Neural progenitor cell (in vitro differentiated cells): Measurements from ENCODE around the gene LCE3A. TPM values are rescaled to one million over a fixed set of nuclear protein-coding genes. Genes with fewer than 3 reads are reported as not detected.

Experiments used
- DNase-seq: peaks from one replicate; pipeline ENCODE4 v3.0.0-alpha.2; 2016; ENCODE audit warnings: low spot score
- H2AFZ ChIP-seq: fragments of 200-600 bp; sonication (generic); replicated peaks from 2 replicates; pipeline ENCODE4 v1.6.1; 2016; ENCODE audit warnings: antibody characterized with exemption
- H3F3A ChIP-seq: fragments of 200-600 bp; sonication (generic); 2 replicates; pipeline ENCODE4 v1.6.1; 2016; ENCODE audit warnings: antibody characterized with exemption, low read depth
- H3K27ac ChIP-seq: fragments of 200-600 bp; sonication (generic); 2 replicates; pipeline ENCODE4 v1.5.1; 2016; ENCODE audit warnings: mild to moderate bottlenecking
- H3K27me3 ChIP-seq: fragments of 200-600 bp; sonication (generic); 2 replicates; pipeline ENCODE4 v1.6.1; 2016; ENCODE audit warnings: mild to moderate bottlenecking, moderate library complexity
- H3K36me3 ChIP-seq: fragments of 200-600 bp; sonication (generic); 2 replicates; pipeline ENCODE4 v1.5.1; 2016
- H3K4me1 ChIP-seq: fragments of 200-600 bp; sonication (generic); 2 replicates; pipeline ENCODE4 v1.6.1; 2016; ENCODE audit warnings: mixed run types
- H3K4me2 ChIP-seq: fragments of 200-600 bp; sonication (generic); 2 replicates; pipeline ENCODE4 v1.6.1; 2016
- H3K4me3 ChIP-seq: fragments of 200-600 bp; sonication (generic); 2 replicates; pipeline ENCODE4 v1.5.1; 2016
- H3K79me2 ChIP-seq: fragments of 200-600 bp; sonication (generic); 2 replicates; pipeline ENCODE4 v1.6.1; 2016; ENCODE audit warnings: low read depth
- H3K9ac ChIP-seq: fragments of 200-600 bp; sonication (generic); 2 replicates; pipeline ENCODE4 v1.6.1; 2016
- H3K9me3 ChIP-seq: fragments of 200-600 bp; sonication (generic); 2 replicates; pipeline ENCODE4 v1.5.1; 2016; ENCODE audit warnings: low read depth
- H4K20me1 ChIP-seq: fragments of 200-600 bp; sonication (generic); 2 replicates; pipeline ENCODE4 v1.6.1; 2016; ENCODE audit warnings: low read depth
- H3K27ac Mint-ChIP-seq: 3 replicates; pipeline ENCODE4 v1.8.0; 2021; ENCODE audit warnings: mixed read lengths
- H3K27me3 Mint-ChIP-seq: 2 replicates; pipeline ENCODE4 v1.8.0; 2022; ENCODE audit warnings: low read depth, mild to moderate bottlenecking, inconsistent platforms, moderate library complexity, mixed read lengths; ENCODE audit not compliant: insufficient read depth
- H3K36me3 Mint-ChIP-seq: 3 replicates; pipeline ENCODE4 v1.8.0; 2021; ENCODE audit warnings: mixed read lengths
- H3K4me1 Mint-ChIP-seq: 3 replicates; pipeline ENCODE4 v1.8.0; 2021; ENCODE audit warnings: mixed read lengths
- H3K4me3 Mint-ChIP-seq: 3 replicates; pipeline ENCODE4 v1.8.0; 2021; ENCODE audit warnings: mild to moderate bottlenecking, moderate library complexity, mixed read lengths
- H3K9me3 Mint-ChIP-seq: 3 replicates; pipeline ENCODE4 v1.8.0; 2020; ENCODE audit warnings: mixed read lengths
- CTCF ChIP-seq: fragments of 200-600 bp; sonication (generic); IDR thresholded peaks from 2 replicates; pipeline ENCODE4 v1.5.1; 2017; ENCODE audit warnings: antibody characterized with exemption, mild to moderate bottlenecking
- EZH2 ChIP-seq: fragments of 200-600 bp; sonication (generic); IDR thresholded peaks from 2 replicates; pipeline ENCODE4 v1.6.1; 2017; ENCODE audit warnings: antibody characterized with exemption, mild to moderate bottlenecking, moderate library complexity
- EZH2phosphoT487 ChIP-seq: fragments of 200-600 bp; sonication (generic); IDR thresholded peaks from 2 replicates; pipeline ENCODE4 v1.6.1; 2017; ENCODE audit warnings: antibody characterized with exemption
- total RNA-seq: library from RNA; depleted of rRNA; stranded (reverse); fragments of >200 nt; gene quantifications from 2 replicates; pipeline ENCODE4 v1.2.3, GENCODE V29; 2015; ENCODE audit warnings: low replicate concordance

LCE3A gene
- total RNA-seq, 1 donor from 2014 or later = not detected

- Histone ChIP-seq H3K4me2 (no peak overlapping the region), H3K79me2 (no peaks in the 10 kb centered on the region), H3F3A (no peaks in the 10 kb centered on the region), H3K9me3 (no peaks in the 10 kb centered on the region), H3K4me3 (no peak overlapping the region), H3K4me1 (no peaks in the 10 kb centered on the region), H3K9ac (no peak overlapping the region), H4K20me1 (no peaks in the 10 kb centered on the region), H3K27ac (no peak overlapping the region), H3K36me3 (no peaks in the 10 kb centered on the region), H2AFZ (no peak overlapping the region), H3K27me3 (no peaks in the 10 kb centered on the region)
- no peak for DNase-seq
- Mint-ChIP-seq H3K4me3 (no peak overlapping the region), H3K36me3 (no peaks in the 10 kb centered on the region), H3K27me3 (no peaks in the 10 kb centered on the region), H3K4me1 (no peaks in the 10 kb centered on the region), H3K27ac (no peak overlapping the region), H3K9me3 (peaks cover 12% of the 10 kb centered on the region)
- TF ChIP-seq EZH2phosphoT487 (no peak), EZH2 (no peak), CTCF (no peak)
These were observed 25.9 kb downstream of the LCE3A start for GRCh38 chr1:152596986-152597385.

GRCh38 chr1:152585586-152585985, 37.3 kb downstream of the LCE3A start:
- no peaks in the 10 kb centered on the region for H3K36me3 ChIP-seq
- H2AFZ ChIP-seq = no peak overlapping the region
- H3K4me2 ChIP-seq = no peak overlapping the region
- no peaks in the 10 kb centered on the region for H3K4me1 ChIP-seq
- Mint-ChIP-seq H3K9me3 (peaks cover 4% of the 10 kb centered on the region), H3K27me3 (peaks cover 2% of the 10 kb centered on the region), H3K27ac (no peak overlapping the region), H3K4me1 (no peaks in the 10 kb centered on the region), H3K4me3 (no peak overlapping the region), H3K36me3 (no peaks in the 10 kb centered on the region)
- no peaks in the 10 kb centered on the region for H3F3A ChIP-seq
- peaks cover 9% of the 10 kb centered on the region for H3K9me3 ChIP-seq
- TF ChIP-seq CTCF (no peak), EZH2phosphoT487 (no peak), EZH2 (no peak)
- DNase-seq = no peak
- no peaks in the 10 kb centered on the region for H4K20me1 ChIP-seq
- H3K9ac ChIP-seq = no peak overlapping the region
- H3K79me2 ChIP-seq = no peaks in the 10 kb centered on the region
- no peaks in the 10 kb centered on the region for H3K27me3 ChIP-seq
- H3K4me3 ChIP-seq = no peak overlapping the region
- H3K27ac ChIP-seq = no peak overlapping the region

- Mint-ChIP-seq H3K4me1 (no peaks in the 10 kb centered on the region), H3K36me3 (no peaks in the 10 kb centered on the region), H3K27me3 (peaks cover 5% of the 10 kb centered on the region), H3K9me3 (peaks cover 20% of the 10 kb centered on the region), H3K4me3 (no peak overlapping the region), H3K27ac (no peak overlapping the region)
- TF ChIP-seq CTCF (no peak), EZH2phosphoT487 (no peak), EZH2 (no peak)
- Histone ChIP-seq H3F3A (no peaks in the 10 kb centered on the region), H3K9me3 (peaks cover 21% of the 10 kb centered on the region), H2AFZ (no peak overlapping the region), H3K27ac (no peak overlapping the region), H3K79me2 (no peaks in the 10 kb centered on the region), H3K4me2 (no peak overlapping the region), H3K9ac (no peak overlapping the region), H4K20me1 (no peaks in the 10 kb centered on the region), H3K36me3 (no peaks in the 10 kb centered on the region), H3K4me1 (no peaks in the 10 kb centered on the region), H3K27me3 (no peaks in the 10 kb centered on the region), H3K4me3 (no peak overlapping the region)
- no peak for DNase-seq
These were observed 40.3 kb downstream of the LCE3A start for GRCh38 chr1:152582647-152583046.
